HG03521 (cell line): ENCODE results near the gene HOXA4.

Source experiments
- ATAC-seq: cut with Tn5 transposase; IDR thresholded peaks from one replicate; pipeline ENCODE4 v1.9.1; 2021; ENCODE audit warnings: mild to moderate bottlenecking, moderate library complexity; ENCODE audit not compliant: unreplicated experiment

Gene HOXA4

GRCh38 chr7:27095050-27095896 is 35.3 kb downstream of the HOXA4 start:
- ATAC-seq = no peak

- ATAC-seq = no peak
Observed at GRCh38 chr7:27094304-27095049, 36.1 kb downstream of the HOXA4 start.

- no peak for ATAC-seq
Observed at GRCh38 chr7:27093184-27093895, 37.2 kb downstream of the HOXA4 start.

- ATAC-seq = no peak
Observed at GRCh38 chr7:27092819-27093110, 37.8 kb downstream of the HOXA4 start.

GRCh38 chr7:27091941-27092818 is 38.4 kb downstream of the HOXA4 start:
- no peak for ATAC-seq

GRCh38 chr7:27091105-27091504 is 39.5 kb downstream of the HOXA4 start:
- ATAC-seq = no peak

- no peak for ATAC-seq
Observed at GRCh38 chr7:27088002-27088922, 42.3 kb downstream of the HOXA4 start.

- no peak for ATAC-seq
Observed at GRCh38 chr7:27083646-27084045, 46.9 kb downstream of the HOXA4 start.

GRCh38 chr7:27082171-27082570 is 48.4 kb downstream of the HOXA4 start:
- ATAC-seq = no peak

GRCh38 chr7:27080844-27081436 is 49.6 kb downstream of the HOXA4 start:
- no peak for ATAC-seq

- no peak for ATAC-seq
Observed at GRCh38 chr7:27079234-27079975, 51.2 kb downstream of the HOXA4 start.

GRCh38 chr7:27078616-27079233 is 51.8 kb downstream of the HOXA4 start:
- no peak for ATAC-seq
